Fibroblast of the aortic adventitia (primary cell): ENCODE results near the gene GDI2. TPM values are rescaled to one million over a fixed set of nuclear protein-coding genes. Genes with fewer than 3 reads are reported as not detected.

Source experiments
- DNase-seq: peaks from one replicate; pipeline ENCODE4 v3.0.0-alpha.2; 2010; ENCODE audit warnings: low read depth
- H3K4me3 ChIP-seq: 2 replicates; pipeline ENCODE4 v1.5.1; 2011; ENCODE audit warnings: low read depth, mild to moderate bottlenecking, control low read depth, low read length, moderate library complexity
- total RNA-seq: library from RNA; depleted of rRNA; stranded (reverse); fragments of >200 nt; gene quantifications from 2 replicates; pipeline ENCODE4 v1.2.3, GENCODE V29; 2012; ENCODE audit warnings: low replicate concordance
- TF ChIP-seq, protein P1 (sequence below): IDR thresholded peaks from 2 replicates; pipeline ENCODE4 v1.5.1; 2011; ENCODE audit warnings: mild to moderate bottlenecking, low read length, control low read depth, inconsistent platforms; ENCODE audit not compliant: insufficient read depth

GDI2 gene
- total RNA-seq, 1 donor: 482 TPM

DNA sequence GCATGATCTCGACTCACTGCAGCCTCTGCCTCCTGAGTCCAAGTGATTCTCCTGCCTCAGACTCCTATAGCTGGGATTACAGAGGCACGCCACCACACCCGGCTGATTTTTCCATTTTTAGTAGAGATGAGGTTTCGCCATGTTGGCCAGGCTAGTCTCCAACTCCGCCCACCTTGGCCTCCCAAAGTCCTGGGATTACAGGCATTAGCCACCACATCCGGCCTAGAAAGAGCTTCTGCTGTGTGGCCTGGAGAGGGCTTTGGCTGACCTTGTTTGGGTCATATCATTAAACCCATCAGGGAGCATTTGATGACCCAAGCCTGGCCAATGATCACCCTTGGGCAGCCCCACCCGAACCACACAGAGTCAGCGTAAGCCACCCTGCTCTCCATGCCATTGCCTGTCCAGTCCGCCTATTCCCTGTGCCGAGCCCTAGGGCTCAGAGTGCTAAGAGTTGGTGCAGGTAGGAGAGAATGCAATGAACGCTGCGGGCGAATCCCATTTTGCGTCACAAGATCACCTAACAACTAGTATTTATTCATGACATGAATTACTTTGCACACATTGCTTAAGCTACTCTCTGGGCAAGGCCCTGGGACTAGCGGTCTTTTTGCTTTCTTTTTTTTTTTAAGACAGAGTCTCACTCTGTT lies 22.3 kb upstream of the GDI2 start:
- TF ChIP-seq, protein P1, sequence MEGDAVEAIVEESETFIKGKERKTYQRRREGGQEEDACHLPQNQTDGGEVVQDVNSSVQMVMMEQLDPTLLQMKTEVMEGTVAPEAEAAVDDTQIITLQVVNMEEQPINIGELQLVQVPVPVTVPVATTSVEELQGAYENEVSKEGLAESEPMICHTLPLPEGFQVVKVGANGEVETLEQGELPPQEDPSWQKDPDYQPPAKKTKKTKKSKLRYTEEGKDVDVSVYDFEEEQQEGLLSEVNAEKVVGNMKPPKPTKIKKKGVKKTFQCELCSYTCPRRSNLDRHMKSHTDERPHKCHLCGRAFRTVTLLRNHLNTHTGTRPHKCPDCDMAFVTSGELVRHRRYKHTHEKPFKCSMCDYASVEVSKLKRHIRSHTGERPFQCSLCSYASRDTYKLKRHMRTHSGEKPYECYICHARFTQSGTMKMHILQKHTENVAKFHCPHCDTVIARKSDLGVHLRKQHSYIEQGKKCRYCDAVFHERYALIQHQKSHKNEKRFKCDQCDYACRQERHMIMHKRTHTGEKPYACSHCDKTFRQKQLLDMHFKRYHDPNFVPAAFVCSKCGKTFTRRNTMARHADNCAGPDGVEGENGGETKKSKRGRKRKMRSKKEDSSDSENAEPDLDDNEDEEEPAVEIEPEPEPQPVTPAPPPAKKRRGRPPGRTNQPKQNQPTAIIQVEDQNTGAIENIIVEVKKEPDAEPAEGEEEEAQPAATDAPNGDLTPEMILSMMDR: no peak
- no peak for DNase-seq
- no peak overlapping the region for H3K4me3 ChIP-seq

DNA sequence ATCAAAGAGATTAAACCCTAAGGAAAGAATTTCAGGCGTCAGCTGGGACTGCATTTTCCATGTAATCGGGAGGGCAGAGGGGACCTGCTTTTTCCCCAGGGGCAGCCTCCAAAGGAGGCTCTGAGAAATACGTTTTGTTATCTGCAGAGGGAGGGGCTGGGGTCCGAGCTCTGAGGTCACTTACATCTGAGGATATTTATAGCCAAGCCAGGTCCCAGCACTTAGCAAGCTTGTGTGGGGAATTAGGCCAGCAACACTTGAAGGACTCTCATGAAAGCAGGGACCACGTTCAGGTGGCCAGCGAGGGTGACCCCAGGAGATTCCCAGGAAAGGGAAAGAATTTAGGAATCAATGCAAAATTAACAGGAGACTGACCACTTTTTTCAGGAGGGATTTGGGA lies 20.6 kb upstream of the GDI2 start:
- TF ChIP-seq, protein P1: no peak
- DNase-seq: no peak
- H3K4me3 ChIP-seq: no peak overlapping the region

DNA sequence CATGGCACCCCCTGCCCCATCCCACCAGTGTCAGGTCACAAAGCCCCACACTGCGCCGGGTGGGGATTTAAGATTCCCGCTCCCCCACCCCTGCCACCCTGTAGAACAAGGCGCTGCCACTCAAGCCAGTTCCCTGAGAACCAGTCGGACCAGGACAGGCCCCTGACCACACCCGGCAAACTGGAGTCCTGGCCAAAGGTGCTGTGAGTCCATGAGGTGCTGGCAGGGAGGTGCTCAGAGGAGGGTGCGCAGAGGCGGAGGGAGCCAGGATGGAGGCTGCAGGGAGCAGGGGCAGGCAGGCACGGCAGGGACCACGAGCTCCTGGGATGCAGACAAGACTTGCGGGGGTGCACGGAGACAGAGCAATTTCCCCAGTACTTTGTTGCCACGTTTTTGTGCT lies 19.7 kb upstream of the GDI2 start:
- TF ChIP-seq, protein P1: no peak
- no peak overlapping the region for H3K4me3 ChIP-seq
- DNase-seq: no peak

DNA sequence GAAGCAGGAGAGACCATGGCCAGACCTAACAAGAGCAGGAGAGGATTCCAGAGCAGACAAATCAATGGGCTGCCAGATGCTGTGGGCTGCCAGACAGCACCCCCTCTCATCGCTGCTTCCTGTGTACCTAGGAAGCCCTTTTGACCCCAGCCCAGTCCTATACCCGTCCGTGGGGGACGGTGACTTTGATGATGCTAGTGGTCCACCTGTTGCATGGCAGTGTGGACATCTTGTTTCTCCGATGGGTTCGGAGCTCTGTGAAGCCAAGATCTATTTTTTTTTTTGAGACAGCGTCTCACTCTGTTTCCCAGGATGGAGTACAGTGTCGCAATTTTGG lies 18.2 kb upstream of the GDI2 start:
- H3K4me3 ChIP-seq: no peak overlapping the region
- TF ChIP-seq, protein P1: no peak
- no peak for DNase-seq

DNA sequence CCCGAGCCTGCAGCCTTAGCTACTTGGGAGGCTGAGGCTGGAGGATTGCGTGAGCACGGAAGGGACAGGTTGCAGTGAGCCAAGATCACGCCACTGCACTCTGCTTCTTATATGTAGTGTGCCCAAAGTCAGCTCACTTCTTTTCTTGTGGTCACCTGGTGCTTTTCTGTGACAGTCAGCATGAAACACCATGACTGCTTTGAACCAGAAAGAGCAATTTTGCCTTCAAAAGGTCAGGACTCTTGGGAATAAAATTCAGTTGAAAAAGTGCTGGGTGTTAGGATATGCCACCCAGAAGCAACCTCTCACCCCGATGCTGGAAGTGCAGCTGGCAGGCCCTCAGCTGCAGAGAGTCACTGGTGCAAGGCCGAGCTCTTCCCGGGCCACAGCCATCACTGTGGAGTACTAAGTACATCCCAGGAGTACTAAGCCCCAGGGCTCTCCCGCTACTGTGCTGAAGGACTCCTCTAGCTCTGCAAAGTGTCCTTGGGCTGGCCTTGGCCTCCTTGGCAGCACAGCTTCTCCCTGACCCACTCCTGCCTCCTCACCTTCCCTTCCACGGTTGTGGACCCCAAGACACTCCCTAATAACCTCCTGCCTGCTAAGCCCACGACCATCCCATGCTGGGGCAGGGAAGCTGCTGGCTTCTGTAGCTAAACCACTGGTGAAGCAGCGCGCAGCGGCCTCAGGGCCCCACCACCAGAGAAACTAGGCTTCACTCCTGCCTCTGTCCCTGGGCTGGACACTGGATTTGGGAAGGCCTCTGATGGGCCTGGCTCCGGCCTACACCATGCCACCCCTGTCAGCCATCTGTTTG lies 17.6 kb upstream of the GDI2 start:
- H3K4me3 ChIP-seq: no peak overlapping the region
- no peak for DNase-seq
- TF ChIP-seq, protein P1: no peak

DNA sequence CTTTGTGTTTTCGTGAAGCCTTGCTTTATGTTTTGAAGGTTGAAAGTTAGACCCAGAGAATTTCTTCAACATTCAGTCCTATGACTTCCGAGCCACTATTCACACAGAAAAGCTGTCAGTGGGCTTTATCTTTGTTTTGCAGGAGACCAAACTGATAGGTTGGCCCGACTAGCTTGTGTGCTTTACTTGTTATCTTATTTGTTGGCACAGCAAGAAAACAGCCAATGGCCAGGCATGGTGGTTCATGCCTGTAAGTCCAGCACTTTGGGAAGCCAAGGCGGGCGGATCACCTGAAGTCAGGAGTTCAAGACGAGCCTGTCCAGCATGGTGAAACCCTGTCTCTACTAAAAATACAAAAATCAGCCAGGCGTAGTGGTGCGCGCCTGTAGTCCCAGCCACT lies 16.0 kb upstream of the GDI2 start:
- DNase-seq: no peak
- no peak overlapping the region for H3K4me3 ChIP-seq
- TF ChIP-seq, protein P1: no peak

DNA sequence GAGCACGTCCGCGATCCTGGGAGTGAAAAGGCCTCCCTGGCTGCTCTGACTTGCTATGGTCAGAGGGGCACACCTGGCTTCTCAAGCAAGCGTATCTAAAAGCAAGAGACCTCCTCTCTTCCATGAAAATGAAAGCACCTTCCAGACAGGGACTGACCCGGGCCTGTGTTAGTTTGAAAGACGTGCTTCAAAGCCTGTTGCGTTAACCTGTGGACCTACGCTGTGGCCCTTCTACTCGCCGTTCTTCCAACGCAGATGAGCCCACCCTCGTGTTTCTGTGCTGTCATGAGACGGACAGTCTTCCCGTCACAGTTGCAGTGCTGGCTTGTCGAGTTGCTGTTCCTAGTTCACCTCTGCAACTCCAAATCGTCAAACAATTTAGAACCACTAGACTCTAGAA lies 15.5 kb upstream of the GDI2 start:
- TF ChIP-seq, protein P1: no peak
- DNase-seq: no peak
- H3K4me3 ChIP-seq: no peak overlapping the region
